GM18526 (cell line): ENCODE measurements around the gene PLCG2.

Source experiments
- POLR2A ChIP-seq: IDR thresholded peaks from 3 replicates; pipeline ENCODE4 v1.6.1; 2011; ENCODE audit not compliant: insufficient read length; ENCODE audit errors: extremely low read depth

PLCG2 gene

GRCh38 chr16:81973737-81974136 is 194.6 kb downstream of the PLCG2 start:
- no peak for TF ChIP-seq POLR2A

GRCh38 chr16:81975637-81976036 is 196.5 kb downstream of the PLCG2 start:
- TF ChIP-seq POLR2A = no peak

- TF ChIP-seq POLR2A = no peak
Observed at GRCh38 chr16:81987121-81987520, 208.0 kb downstream of the PLCG2 start.

GRCh38 chr16:81987706-81988105 is 208.6 kb downstream of the PLCG2 start:
- TF ChIP-seq POLR2A = no peak

- TF ChIP-seq POLR2A = no peak
Observed at GRCh38 chr16:81992859-81993258, 213.8 kb downstream of the PLCG2 start.

GRCh38 chr16:81994485-81994884 is 215.4 kb downstream of the PLCG2 start:
- TF ChIP-seq POLR2A = no peak

- TF ChIP-seq POLR2A = no peak
Observed at GRCh38 chr16:81995651-81996050, 216.6 kb downstream of the PLCG2 start.

- TF ChIP-seq POLR2A = no peak
Observed at GRCh38 chr16:81996664-81997509, 217.8 kb downstream of the PLCG2 start.

GRCh38 chr16:81997738-81998137 is 218.6 kb downstream of the PLCG2 start:
- TF ChIP-seq POLR2A = no peak

- no peak for TF ChIP-seq POLR2A
Observed at GRCh38 chr16:82002831-82003230, 223.7 kb downstream of the PLCG2 start.

GRCh38 chr16:82004601-82005000 is 225.5 kb downstream of the PLCG2 start:
- TF ChIP-seq POLR2A = no peak

- no peak for TF ChIP-seq POLR2A
Observed at GRCh38 chr16:82005027-82005830, 226.1 kb downstream of the PLCG2 start.

GRCh38 chr16:82006036-82006435 is 226.9 kb downstream of the PLCG2 start:
- no peak for TF ChIP-seq POLR2A

- no peak for TF ChIP-seq POLR2A
Observed at GRCh38 chr16:82007189-82007588, 228.1 kb downstream of the PLCG2 start.

GRCh38 chr16:82008957-82009592 is 230.0 kb downstream of the PLCG2 start:
- TF ChIP-seq POLR2A = no peak

- TF ChIP-seq POLR2A = no peak
Observed at GRCh38 chr16:82010649-82011048, 231.6 kb downstream of the PLCG2 start.

GRCh38 chr16:82011199-82011641 is 232.1 kb downstream of the PLCG2 start, which contains the start of gene SDR42E1:
SDR42E1 (minus strand) TSS chr16:82011470; CDS start chr16:82000858, 10,612 bp downstream.
- TF ChIP-seq POLR2A = peak; percentile 63
